Naive thymus-derived CD4-positive, alpha-beta T cell (primary cell): ENCODE results near the gene NELFE. TPM values are rescaled to one million over a fixed set of nuclear protein-coding genes. Genes with fewer than 3 reads are reported as not detected.

Experiments used
- ATAC-seq: fragments of 150-1000 bp; cut with Tn5 transposase; 2 replicates; pipeline ENCODE4 v1.10.0; 2021; ENCODE audit warnings: mild to moderate bottlenecking, moderate library complexity
- CTCF ChIA-PET: fragments of 350-600 bp; sonication (Branson Sonifier 250); formaldehyde crosslinking; loops from one replicate; lab custom pipeline; 2021; ENCODE audit warnings: antibody characterized with exemption; lab: Charles Lee
- POLR2A ChIA-PET: fragments of 350-600 bp; sonication (Branson Sonifier 250); formaldehyde crosslinking; loops from one replicate; lab custom pipeline; 2021; ENCODE audit warnings: antibody characterized with exemption, inconsistent platforms; lab: Charles Lee
- DNase-seq, 9 donors: peaks; one replicate each; pipeline versions ENCODE4 v3.0.0 to v3.0.0-alpha.2; 2020 to 2022; ENCODE audit warnings: mixed read lengths in 1 of 9
- H3K27ac ChIP-seq: one replicate; pipeline ENCODE4 v1.7.0; 2013; ENCODE audit warnings: mild to moderate bottlenecking, low read depth, low read length, moderate library complexity
- H3K27me3 ChIP-seq, 2 donors: one replicate each; pipeline ENCODE4 v1.7.0; 2013; ENCODE audit warnings: low read length in 2 of 2, mild to moderate bottlenecking in 2 of 2, moderate library complexity in 2 of 2; ENCODE audit not compliant: control insufficient read depth in 2 of 2, insufficient read depth in 2 of 2
- H3K36me3 ChIP-seq, 3 experiments: 1 replicate in 2 of 3; 2 replicates in 1 of 3; pipeline ENCODE4 v1.7.0; 2013; ENCODE audit warnings: low read length in 3 of 3, mild to moderate bottlenecking in 3 of 3, moderate library complexity in 1 of 3; ENCODE audit not compliant: insufficient read depth in 3 of 3, control insufficient read depth in 2 of 3
- H3K4me1 ChIP-seq, 2 donors: one replicate each; pipeline ENCODE4 v1.7.0; 2013; ENCODE audit warnings: low read length in 2 of 2, mild to moderate bottlenecking in 2 of 2, moderate library complexity in 1 of 2; ENCODE audit not compliant: control insufficient read depth in 2 of 2, insufficient read depth in 2 of 2
- H3K4me3 ChIP-seq: 2 replicates; pipeline ENCODE4 v1.7.0; 2013; ENCODE audit warnings: mild to moderate bottlenecking, low read length
- H3K9me3 ChIP-seq, 3 experiments: 1 replicate in 2 of 3; 2 replicates in 1 of 3; pipeline ENCODE4 v1.7.0; 2013; ENCODE audit warnings: low read length in 3 of 3; ENCODE audit not compliant: control insufficient read depth in 2 of 3
- H3K27ac Mint-ChIP-seq, 9 donors: one replicate each; pipeline ENCODE4 v1.8.0; 2020 to 2022; ENCODE audit warnings: mixed read lengths in 9 of 9, mild to moderate bottlenecking in 8 of 9, moderate library complexity in 5 of 9, inconsistent platforms in 2 of 9
- H3K27me3 Mint-ChIP-seq, 5 donors: one replicate each; pipeline ENCODE4 v1.8.0; 2021 to 2022; ENCODE audit warnings: mixed read lengths in 5 of 5, mild to moderate bottlenecking in 1 of 5
- H3K36me3 Mint-ChIP-seq, 5 donors: one replicate each; pipeline ENCODE4 v1.8.0; 2020 to 2022; ENCODE audit warnings: mixed read lengths in 5 of 5, mild to moderate bottlenecking in 3 of 5, inconsistent platforms in 1 of 5
- H3K4me1 Mint-ChIP-seq, 7 donors: one replicate each; pipeline ENCODE4 v1.8.0; 2020 to 2022; ENCODE audit warnings: mixed read lengths in 7 of 7, mild to moderate bottlenecking in 3 of 7, inconsistent platforms in 1 of 7
- H3K4me3 Mint-ChIP-seq, 10 donors: one replicate each; pipeline ENCODE4 v1.8.0; 2020 to 2022; ENCODE audit warnings: mild to moderate bottlenecking in 10 of 10, mixed read lengths in 10 of 10, moderate library complexity in 6 of 10, inconsistent platforms in 2 of 10
- H3K9me3 Mint-ChIP-seq, 11 donors: one replicate each; pipeline ENCODE4 v1.8.0; 2020 to 2022; ENCODE audit warnings: mixed read lengths in 11 of 11, mild to moderate bottlenecking in 4 of 11, inconsistent platforms in 1 of 11, moderate library complexity in 1 of 11
- intact Hi-C, 2 donors: fragments of 100-400 bp; cut with micrococcal nuclease; formaldehyde crosslinking; loops; one replicate each; pipeline ENCODE4 v1.15.1; 2023
- polyA plus RNA-seq, 2 donors: library from polyadenylated mRNA; unstranded; fragments of 300-500 nt; fragmentation: Illumina TruSeq; gene quantifications; one replicate each; pipeline ENCODE4 v1.2.3, GENCODE V29; 2021
- total RNA-seq, 6 experiments: library from RNA in 5 of 6; stranded (reverse) in 5 of 6; gene quantifications; 1 replicate in 5 of 6; 2 replicates in 1 of 6; pipeline ENCODE4 v1.2.3 and lab custom pipeline; 2021 to 2026

Gene NELFE
- total and polyA plus RNA-seq, 7 experiments from 2014 or later: 47.5 to 76.6 (median 59.1) TPM

DNA sequence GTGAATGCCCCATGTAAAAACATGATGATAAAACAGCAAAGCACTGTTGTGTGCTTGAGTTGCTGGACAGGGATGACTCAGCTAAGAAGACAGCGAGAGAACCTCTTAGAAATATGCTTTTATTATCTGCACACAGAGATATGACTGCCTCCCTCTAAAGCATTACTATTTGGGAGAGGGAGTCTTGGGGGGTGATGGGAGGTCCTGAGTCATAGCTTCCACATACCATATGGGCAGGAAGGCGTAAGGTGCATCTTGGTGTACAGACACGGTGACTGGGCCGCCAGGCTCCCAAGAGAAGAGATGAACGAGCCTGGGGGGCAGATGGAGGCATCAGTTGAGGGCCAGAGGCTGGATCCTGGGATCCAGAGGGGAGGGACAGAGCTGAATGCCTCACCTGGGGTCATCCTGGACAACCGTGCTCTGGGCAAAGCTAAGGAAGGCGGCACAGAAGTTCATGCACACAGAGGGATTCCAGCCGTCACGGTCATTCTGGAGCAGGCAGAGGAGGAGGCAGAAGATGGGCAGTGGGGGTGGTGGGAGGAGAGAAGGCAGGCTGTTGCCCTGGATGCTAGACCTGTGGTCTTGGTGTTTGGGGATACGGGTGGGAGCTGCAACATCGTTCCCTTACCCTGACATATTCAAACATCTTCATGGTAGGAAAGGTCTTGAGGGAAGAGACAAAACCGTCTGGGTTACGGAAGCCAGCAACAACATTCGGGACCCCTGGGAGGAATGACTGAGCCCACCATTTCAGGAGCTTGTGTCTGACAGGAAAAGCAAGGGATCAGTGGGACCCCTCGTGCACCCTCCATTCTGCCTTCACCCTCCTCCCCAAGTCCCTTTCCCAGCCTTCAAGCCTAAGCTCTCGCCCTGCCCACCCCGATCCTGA, 11.2 kb upstream of the NELFE start:
- Histone ChIP-seq H3K4me1 (peaks cover 21 to 22% of the 10 kb centered on the region in 2 donors), H3K27ac (peak overlapping the region; percentile 97), H3K27me3 (no peaks in the 10 kb centered on the region), H3K4me3 (no peak overlapping the region), H3K9me3 (no peaks in the 10 kb centered on the region), H3K36me3 (peaks cover 0 to 52% (median 22%) of the 10 kb centered on the region in 3 experiments)
- Mint-ChIP-seq H3K4me1 (peaks cover 20 to 51% (median 42%) of the 10 kb centered on the region in 7 donors), H3K4me3 (peak overlapping the region; percentile 56 to 99 (median 74)), H3K9me3 (peaks cover 0 to 7% (median 0%) of the 10 kb centered on the region in 11 donors), H3K36me3 (peaks cover 0 to 33% (median 18%) of the 10 kb centered on the region in 5 donors), H3K27ac (peak overlapping the region; percentile 97 to 100 (median 100)), H3K27me3 (peaks cover 0 to 5% (median 0%) of the 10 kb centered on the region in 5 donors)
- ATAC-seq (no peak), DNase-seq (no peak)
- POLR2A ChIA-PET: interaction anchor here (1.2 to 6.6 kb wide), 3 partner anchors 10 to 16 kb away, joined by 3 to 108 read pairs (median 9); partner anchors contain the start of genes NELFE and SKIC2
- intact Hi-C loops: loop anchor here in 1 of 2 donors (10.0 kb wide), 2 partner anchors 105 to 235 kb away; partner anchors contain the start of genes CLIC1 and NEU1
- CTCF ChIA-PET: interaction anchor here (1.9 kb wide), 1 partner anchor 11 kb away, joined by 10 read pairs; the partner anchor contains the start of genes NELFE and SKIC2

DNA sequence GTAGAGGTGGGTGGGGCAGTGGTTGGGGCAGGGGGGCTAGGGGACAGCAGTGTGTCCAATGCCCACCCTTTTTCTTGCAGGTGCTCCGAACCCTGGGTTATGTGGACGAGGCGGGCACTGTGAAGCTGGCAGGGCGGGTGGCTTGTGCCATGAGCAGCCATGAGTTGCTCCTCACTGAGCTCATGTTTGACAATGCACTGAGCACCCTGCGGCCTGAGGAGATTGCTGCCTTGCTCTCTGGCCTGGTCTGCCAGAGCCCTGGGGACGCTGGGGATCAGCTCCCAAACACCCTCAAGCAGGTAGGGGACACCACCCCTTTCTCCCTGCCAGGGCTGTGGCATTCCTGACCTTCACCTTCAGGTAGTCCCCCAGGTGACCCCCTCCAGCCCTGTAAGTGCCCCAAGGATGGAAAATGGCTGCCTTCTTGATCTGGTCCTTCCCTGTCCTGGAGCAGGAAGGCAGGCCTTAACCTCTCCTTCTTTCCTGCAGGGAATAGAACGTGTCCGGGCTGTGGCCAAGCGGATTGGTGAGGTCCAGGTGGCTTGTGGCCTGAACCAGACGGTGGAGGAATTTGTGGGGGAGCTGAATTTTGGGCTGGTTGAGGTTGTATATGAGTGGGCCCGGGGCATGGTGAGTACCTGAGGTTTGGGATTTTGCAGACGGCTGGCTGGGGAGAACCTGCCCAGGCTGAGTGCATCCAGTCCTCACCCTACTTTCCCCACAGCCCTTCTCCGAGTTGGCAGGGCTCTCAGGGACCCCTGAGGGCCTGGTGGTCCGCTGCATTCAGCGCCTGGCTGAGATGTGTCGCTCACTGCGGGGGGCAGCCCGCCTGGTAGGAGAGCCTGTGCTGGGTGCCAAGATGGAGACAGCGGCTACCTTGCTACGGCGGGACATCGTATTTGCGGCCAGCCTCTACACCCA, 10.3 kb upstream of the NELFE start:
- H3K9me3 Mint-ChIP-seq: peaks cover 0 to 7% (median 0%) of the 10 kb centered on the region in 11 donors
- POLR2A ChIA-PET: interaction anchor here (1.2 to 6.6 kb wide), 3 partner anchors 10 to 15 kb away, joined by 3 to 108 read pairs (median 9); partner anchors contain the start of genes NELFE and SKIC2
- Histone ChIP-seq H3K36me3 (peaks cover 3 to 59% (median 26%) of the 10 kb centered on the region in 3 experiments), H3K9me3 (no peaks in the 10 kb centered on the region), H3K27me3 (no peaks in the 10 kb centered on the region), H3K27ac (no peak overlapping the region), H3K4me3 (no peak overlapping the region), H3K4me1 (peaks cover 21 to 22% of the 10 kb centered on the region in 2 donors)
- H3K4me3 Mint-ChIP-seq: peak overlapping the region in 5 of 10 donors; percentile 20 to 99 (median 61)
- CTCF ChIA-PET: interaction anchor here (1.9 kb wide), 1 partner anchor 10 kb away, joined by 10 read pairs; the partner anchor contains the start of genes NELFE and SKIC2
- intact Hi-C loops: no loop called here
- peaks cover 0 to 5% (median 0%) of the 10 kb centered on the region in 5 donors for H3K27me3 Mint-ChIP-seq
- H3K27ac Mint-ChIP-seq: peak overlapping the region in 7 of 9 donors; percentile 98 to 100 (median 100)
- H3K36me3 Mint-ChIP-seq: peaks cover 0 to 32% (median 16%) of the 10 kb centered on the region in 5 donors
- peaks cover 20 to 44% (median 35%) of the 10 kb centered on the region in 7 donors for H3K4me1 Mint-ChIP-seq
- no peak for ATAC-seq
- DNase-seq: no peak

DNA sequence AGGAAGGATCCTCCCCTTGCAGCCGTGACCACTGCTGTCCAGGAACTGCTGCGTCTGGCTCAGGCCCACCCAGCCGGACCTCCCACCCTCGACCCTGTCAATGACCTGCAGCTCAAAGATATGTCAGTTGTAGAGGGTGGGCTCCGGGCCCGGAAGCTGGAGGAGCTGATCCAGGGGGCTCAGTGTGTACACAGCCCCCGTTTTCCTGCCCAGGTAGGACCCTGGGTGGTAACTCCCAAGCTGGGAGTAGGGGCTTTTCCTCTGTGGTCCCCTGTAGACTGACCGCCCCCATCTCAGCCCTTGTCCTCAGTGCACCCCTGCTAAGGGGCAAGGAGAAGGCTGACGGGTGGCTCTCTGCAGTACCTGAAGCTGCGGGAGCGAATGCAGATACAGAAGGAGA, 9.6 kb upstream of the NELFE start:
- Mint-ChIP-seq H3K27me3 (peaks cover 0 to 5% (median 0%) of the 10 kb centered on the region in 5 donors), H3K27ac (peak overlapping the region in 2 of 9 donors; percentile 22 to 59), H3K4me1 (peaks cover 15 to 37% (median 30%) of the 10 kb centered on the region in 7 donors), H3K36me3 (peaks cover 0 to 34% (median 15%) of the 10 kb centered on the region in 5 donors), H3K4me3 (no peak overlapping the region), H3K9me3 (peaks cover 0 to 7% (median 0%) of the 10 kb centered on the region in 11 donors)
- POLR2A ChIA-PET: interaction anchor here (1.0 kb wide), 1 partner anchor 11 kb away, joined by 3 read pairs; no protein-coding TSS in a partner anchor
- H3K9me3 ChIP-seq: no peaks in the 10 kb centered on the region
- no peak overlapping the region for H3K27ac ChIP-seq
- intact Hi-C loops: no loop called here
- CTCF ChIA-PET: no interaction called here
- no peaks in the 10 kb centered on the region for H3K27me3 ChIP-seq
- peaks cover 9 to 66% (median 30%) of the 10 kb centered on the region in 3 experiments for H3K36me3 ChIP-seq
- H3K4me3 ChIP-seq: no peak overlapping the region
- H3K4me1 ChIP-seq: peaks cover 18 to 21% of the 10 kb centered on the region in 2 donors
- no peak for ATAC-seq
- DNase-seq: no peak

DNA sequence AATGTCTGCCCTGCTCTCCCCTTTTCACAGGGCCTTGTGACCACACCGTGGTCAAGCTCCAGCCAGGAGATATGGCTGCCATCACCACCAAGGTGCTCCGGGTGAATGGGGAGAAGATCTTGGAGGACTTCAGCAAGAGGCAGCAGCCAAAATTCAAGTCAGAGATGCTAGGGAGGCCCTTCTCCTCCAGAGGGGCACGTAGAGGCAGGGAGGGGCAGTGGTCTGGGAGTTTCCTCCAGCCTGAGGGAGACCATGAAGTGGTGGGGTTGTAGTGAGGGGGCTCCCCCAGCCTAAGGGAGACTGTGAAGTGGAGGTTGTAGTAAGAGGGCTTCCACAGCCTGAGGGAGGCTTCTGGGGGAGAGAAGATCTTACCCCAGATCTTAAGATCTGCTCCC, 9.2 kb upstream of the NELFE start:
- H3K27me3 ChIP-seq: no peaks in the 10 kb centered on the region
- ChIA-PET CTCF (no interaction called here), POLR2A (interaction anchor here (1.0 kb wide), 1 partner anchor 11 kb away, joined by 3 read pairs; no protein-coding TSS in a partner anchor)
- ATAC-seq (no peak), DNase-seq (no peak)
- H3K36me3 Mint-ChIP-seq: peaks cover 0 to 35% (median 15%) of the 10 kb centered on the region in 5 donors
- H3K4me1 ChIP-seq: peaks cover 14 to 19% of the 10 kb centered on the region in 2 donors
- intact Hi-C loops: no loop called here
- peak overlapping the region in 5 of 9 donors; percentile 38 to 68 (median 53) for H3K27ac Mint-ChIP-seq
- peaks cover 11 to 33% (median 25%) of the 10 kb centered on the region in 7 donors for H3K4me1 Mint-ChIP-seq
- H3K36me3 ChIP-seq: peaks cover 13 to 70% (median 30%) of the 10 kb centered on the region in 3 experiments
- H3K4me3 Mint-ChIP-seq: no peak overlapping the region
- no peaks in the 10 kb centered on the region for H3K9me3 ChIP-seq
- H3K9me3 Mint-ChIP-seq: peaks cover 0 to 7% (median 0%) of the 10 kb centered on the region in 11 donors
- no peak overlapping the region for H3K4me3 ChIP-seq
- H3K27ac ChIP-seq: no peak overlapping the region
- H3K27me3 Mint-ChIP-seq: peaks cover 0 to 5% (median 0%) of the 10 kb centered on the region in 5 donors

DNA sequence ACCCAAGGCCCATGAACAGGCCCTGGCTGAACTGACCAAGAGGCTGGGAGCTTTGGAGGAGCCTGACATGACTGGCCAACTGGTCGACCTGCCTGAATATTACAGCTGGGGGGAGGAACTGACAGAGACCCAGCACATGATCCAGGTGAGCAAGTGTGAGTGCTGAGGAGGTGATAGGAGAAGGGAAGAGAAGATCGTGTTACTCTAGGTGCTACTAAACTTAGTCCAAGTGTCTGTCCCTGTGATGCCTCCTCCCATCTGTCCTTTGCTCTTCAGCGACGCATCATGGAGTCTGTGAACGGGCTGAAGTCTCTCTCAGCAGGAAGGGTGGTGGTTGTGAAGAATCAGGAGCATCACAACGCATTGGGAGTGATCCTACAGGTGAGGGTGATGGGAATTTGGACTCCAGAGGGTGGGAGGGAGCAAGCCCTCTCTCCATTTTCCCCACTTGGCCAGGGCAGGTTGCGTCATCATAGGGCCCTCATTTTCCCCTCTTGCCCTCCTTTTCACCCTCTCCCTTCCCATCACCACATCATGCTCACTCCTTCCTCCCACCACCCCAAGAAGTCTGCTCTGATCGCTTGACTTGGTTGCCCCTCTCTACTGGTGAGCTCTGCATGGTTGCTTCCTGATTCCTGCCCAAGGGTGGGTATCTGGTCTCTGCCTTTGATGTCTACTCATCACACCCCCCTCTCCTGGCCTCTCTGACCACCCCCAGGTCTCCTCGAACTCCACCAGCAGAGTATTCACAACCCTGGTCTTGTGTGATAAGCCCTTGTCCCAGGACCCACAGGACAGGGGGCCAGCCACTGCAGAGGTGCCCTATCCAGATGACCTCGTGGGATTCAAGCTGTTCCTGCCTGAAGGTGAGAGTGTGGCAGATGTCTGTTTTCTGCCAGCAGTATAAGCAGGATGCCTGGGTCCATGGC, 8.5 kb upstream of the NELFE start:
- no peak for ATAC-seq
- H3K4me3 Mint-ChIP-seq: no peak overlapping the region
- Histone ChIP-seq H3K4me1 (peaks cover 11 to 14% of the 10 kb centered on the region in 2 donors), H3K4me3 (no peak overlapping the region), H3K9me3 (no peaks in the 10 kb centered on the region), H3K27me3 (no peaks in the 10 kb centered on the region), H3K27ac (no peak overlapping the region), H3K36me3 (peaks cover 15 to 77% (median 30%) of the 10 kb centered on the region in 3 experiments)
- intact Hi-C loops: no loop called here
- CTCF ChIA-PET: no interaction called here
- H3K9me3 Mint-ChIP-seq: peaks cover 0 to 5% (median 0%) of the 10 kb centered on the region in 11 donors
- no peak for DNase-seq
- POLR2A ChIA-PET: interaction anchor here (1.0 kb wide), 1 partner anchor 12 kb away, joined by 3 read pairs; no protein-coding TSS in a partner anchor
- peak overlapping the region in 6 of 9 donors; percentile 12 to 68 (median 40) for H3K27ac Mint-ChIP-seq
- peaks cover 0 to 4% (median 0%) of the 10 kb centered on the region in 5 donors for H3K27me3 Mint-ChIP-seq
- peaks cover 7 to 26% (median 20%) of the 10 kb centered on the region in 7 donors for H3K4me1 Mint-ChIP-seq
- peaks cover under 1 to 40% (median 16%) of the 10 kb centered on the region in 5 donors for H3K36me3 Mint-ChIP-seq
